ENCODE measurements around the gene PLEKHA7.
A peak's percentile ranks its signal among the peaks of the same experiment; 100 is the strongest.
"Not testable (repeated sequence)": the region's sequence is repeated elsewhere in the genome, so short reads cannot be mapped to it uniquely, and the experiment has no call there.

PLEKHA7 gene

GRCh38 chr11:16902182-16902581 is 112.0 kb downstream of the PLEKHA7 start:
- DNase-seq: peak in 1 of 2 experiments; percentile 3

- DNase-seq: no peak
These were observed 113.7 kb downstream of the PLEKHA7 start for GRCh38 chr11:16900491-16900890.

- DNase-seq: no peak
These were observed 114.4 kb downstream of the PLEKHA7 start for GRCh38 chr11:16899708-16900303.

- DNase-seq: no peak
These were observed 115.8 kb downstream of the PLEKHA7 start for GRCh38 chr11:16898274-16898985.

- no peak for DNase-seq
These were observed 116.6 kb downstream of the PLEKHA7 start for GRCh38 chr11:16897470-16898061.

GRCh38 chr11:16896729-16897469 is 117.3 kb downstream of the PLEKHA7 start:
- DNase-seq: no peak

- no peak for DNase-seq
These were observed 118.9 kb downstream of the PLEKHA7 start for GRCh38 chr11:16895306-16895705.

GRCh38 chr11:16893456-16894066 is 120.7 kb downstream of the PLEKHA7 start:
- no peak for DNase-seq

GRCh38 chr11:16891964-16892363 is 122.2 kb downstream of the PLEKHA7 start:
- DNase-seq: no peak

GRCh38 chr11:16891165-16891564 is 123.0 kb downstream of the PLEKHA7 start:
- no peak for DNase-seq

GRCh38 chr11:16890442-16890841 is 123.8 kb downstream of the PLEKHA7 start:
- no peak for DNase-seq

GRCh38 chr11:16889905-16890304 is 124.3 kb downstream of the PLEKHA7 start:
- no peak for DNase-seq

GRCh38 chr11:16889010-16889409 is 125.2 kb downstream of the PLEKHA7 start:
- not testable (repeated sequence) for DNase-seq

GRCh38 chr11:16887887-16888286 is 126.3 kb downstream of the PLEKHA7 start:
- DNase-seq: not testable (repeated sequence)

GRCh38 chr11:16883174-16883573 is 131.0 kb downstream of the PLEKHA7 start:
- DNase-seq: no peak

GRCh38 chr11:16881766-16882165 is 132.4 kb downstream of the PLEKHA7 start:
- no peak for DNase-seq

- no peak for DNase-seq
These were observed 133.0 kb downstream of the PLEKHA7 start for GRCh38 chr11:16881074-16881709.

GRCh38 chr11:16880184-16880801 is 133.9 kb downstream of the PLEKHA7 start:
- no peak for DNase-seq

- DNase-seq: no peak
These were observed 134.5 kb downstream of the PLEKHA7 start for GRCh38 chr11:16879690-16880089.

- DNase-seq: no peak
These were observed 137.4 kb downstream of the PLEKHA7 start for GRCh38 chr11:16876837-16877236.

GRCh38 chr11:16876053-16876752 is 138.0 kb downstream of the PLEKHA7 start:
- no peak for DNase-seq

All from activated CD4-positive, alpha-beta T cell treated with anti-CD3 and anti-CD28 coated beads, Interleukin-2, amount 50 U/mL, for 4 hours (primary cell).